PC-3 (cell line): Measurements from ENCODE around the gene RSF1. TPM values are rescaled to one million over a fixed set of nuclear protein-coding genes. Genes with fewer than 3 reads are reported as not detected.

Source experiments
- ATAC-seq: fragments of 200-7000 bp; cut with Tn5 transposase; 2 replicates; pipeline ENCODE4 v1.9.1; 2020; ENCODE audit warnings: mild to moderate bottlenecking, moderate library complexity
- BruUV-seq: library from RNA; stranded (reverse); fragments of 400-500 nt; replicated peaks from 2 replicates; lab custom pipeline; 2021; lab: Mats Ljungman, UMichigan
- CTCF ChIA-PET: fragments of 300-600 bp; sonication (Branson Sonifier 250); formaldehyde crosslinking; loops from one replicate; lab custom pipeline; 2022; ENCODE audit warnings: antibody characterized with exemption; lab: Charles Lee
- POLR2A ChIA-PET: fragments of 300-600 bp; sonication (Branson Sonifier 250); formaldehyde crosslinking; loops from one replicate; lab custom pipeline; 2022; ENCODE audit warnings: antibody characterized with exemption; ENCODE audit not compliant: unreplicated experiment; lab: Charles Lee
- DNase-seq: peaks from one replicate; pipeline ENCODE4 v3.0.0-alpha.2; 2015
- H2AFZ ChIP-seq: fragments of 300-600 bp; sonication (generic); 2 replicates; pipeline ENCODE4 v1.6.0; 2016; ENCODE audit warnings: antibody characterized with exemption, low read length
- H3F3A ChIP-seq: fragments of 300-600 bp; sonication (generic); one replicate; pipeline ENCODE4 v1.6.0; 2017; ENCODE audit warnings: antibody characterized with exemption, low read length, control low read depth, mild to moderate bottlenecking; ENCODE audit not compliant: unreplicated experiment
- H3K27ac ChIP-seq: fragments of 300-600 bp; sonication (generic); 2 replicates; pipeline ENCODE4 v1.5.1; 2016; ENCODE audit warnings: mild to moderate bottlenecking, low read length
- H3K27me3 ChIP-seq: fragments of 300-600 bp; sonication (generic); 2 replicates; pipeline ENCODE4 v1.6.1; 2016; ENCODE audit warnings: low read length, mixed read lengths
- H3K36me3 ChIP-seq: fragments of 300-600 bp; sonication (generic); 2 replicates; pipeline ENCODE4 v1.6.1; 2016; ENCODE audit warnings: low read depth, mixed run types, low read length, mixed read lengths
- H3K4me1 ChIP-seq: fragments of 300-600 bp; sonication (generic); 2 replicates; pipeline ENCODE4 v1.5.1; 2016; ENCODE audit warnings: low read length; ENCODE audit not compliant: insufficient read depth
- H3K4me2 ChIP-seq: fragments of 300-600 bp; sonication (generic); 2 replicates; pipeline ENCODE4 v1.6.0; 2016; ENCODE audit warnings: low read length
- H3K4me3 ChIP-seq: fragments of 300-600 bp; sonication (generic); 2 replicates; pipeline ENCODE4 v1.5.1; 2016; ENCODE audit warnings: mild to moderate bottlenecking, low read length, mixed read lengths
- H3K79me2 ChIP-seq: fragments of 300-600 bp; sonication (generic); 2 replicates; pipeline ENCODE4 v1.6.1; 2017; ENCODE audit warnings: low read length, mixed read lengths
- H3K9ac ChIP-seq: fragments of 300-600 bp; sonication (generic); 2 replicates; pipeline ENCODE4 v1.6.0; 2016; ENCODE audit warnings: mild to moderate bottlenecking, low read length
- H3K9me2 ChIP-seq: fragments of 300-600 bp; sonication (generic); replicated peaks from 2 replicates; pipeline ENCODE4 v1.6.1; 2016; ENCODE audit warnings: mixed run types, low read length, mixed read lengths
- H3K9me3 ChIP-seq: fragments of 300-600 bp; sonication (generic); 2 replicates; pipeline ENCODE4 v1.6.1; 2016; ENCODE audit warnings: low read length, mixed read lengths
- H4K20me1 ChIP-seq: fragments of 300-600 bp; sonication (generic); 2 replicates; pipeline ENCODE4 v1.6.1; 2016; ENCODE audit warnings: low read length, mixed read lengths
- CTCF ChIP-seq: fragments of 300-600 bp; sonication (generic); conservative IDR thresholded peaks from 2 replicates; pipeline ENCODE4 v1.5.1; 2017; ENCODE audit warnings: antibody characterized with exemption, low read depth, mild to moderate bottlenecking, low read length
- EZH2 ChIP-seq: fragments of 300-600 bp; sonication (generic); IDR thresholded peaks from one replicate; pipeline ENCODE4 v1.6.1; 2017; ENCODE audit warnings: antibody characterized with exemption, mild to moderate bottlenecking, low read length; ENCODE audit not compliant: unreplicated experiment
- EZH2phosphoT487 ChIP-seq: fragments of 300-600 bp; sonication (generic); IDR thresholded peaks from 2 replicates; pipeline ENCODE4 v1.6.1; 2018; ENCODE audit warnings: mild to moderate bottlenecking, antibody characterized with exemption, low read length, borderline replicate concordance
- intact Hi-C: fragments of 100-400 bp; cut with micrococcal nuclease; formaldehyde crosslinking; loops from 2 replicates; pipeline ENCODE4 v1.9.0; 2023
- total RNA-seq: library from RNA; depleted of rRNA; stranded (reverse); fragments of >200 nt; gene quantifications from 2 replicates; pipeline ENCODE4 v1.2.3, GENCODE V29; 2014

Gene RSF1
- total RNA-seq, 1 experiment from 2014 or later: 30.0 TPM

- POLR2A ChIA-PET: no interaction called here
These were observed 67.3 kb downstream of the RSF1 start for GRCh38 chr11:77753230-77753629.

GRCh38 chr11:77752516-77752915, 68.0 kb downstream of the RSF1 start:
- Histone ChIP-seq H3K27me3 (no peaks in the 10 kb centered on the region), H3K79me2 (peaks cover 11% of the 10 kb centered on the region; the same call in 1 of the 2 replicates), H3K27ac (no peak overlapping the region), H3K9ac (no peak overlapping the region), H3K4me2 (no peak overlapping the region), H3K9me3 (no peaks in the 10 kb centered on the region), H2AFZ (no peak overlapping the region), H3K4me3 (no peak overlapping the region), H3K4me1 (0 out of 2 replicates have a peak, but pooled peaks cover 4% of the 10 kb centered on the region), H3F3A (no peaks in the 10 kb centered on the region), H4K20me1 (no peaks in the 10 kb centered on the region; the same call in 1 of the 2 replicates), H3K9me2 (no peaks in the 10 kb centered on the region), H3K36me3 (peaks cover 10% of the 10 kb centered on the region; the same call in 1 of the 2 replicates)
- ChIA-PET POLR2A (no interaction called here), CTCF (no interaction called here)
- TF ChIP-seq CTCF (no peak), EZH2phosphoT487 (no peak), EZH2 (no peak)
- DNase-seq (no peak), ATAC-seq (no peak; the same call in 1 of the 2 replicates)
- BruUV-seq: no TSS peak
- intact Hi-C loops: no loop called here

More at GRCh38 chr11:77753230-77753629, 67.3 kb downstream of the RSF1 start:
- CTCF ChIA-PET: no interaction called here
- H3K9me2 ChIP-seq: no peaks in the 10 kb centered on the region
- H3K9me3 ChIP-seq: no peaks in the 10 kb centered on the region
- ATAC-seq (no peak), DNase-seq (no peak)
- peaks cover 11% of the 10 kb centered on the region; the same call in 1 of the 2 replicates for H3K79me2 ChIP-seq
- no TSS peak for BruUV-seq
- H3K36me3 ChIP-seq: peaks cover 10% of the 10 kb centered on the region; the same call in 1 of the 2 replicates
- no peaks in the 10 kb centered on the region for H3K27me3 ChIP-seq
- H3K4me1 ChIP-seq: no peaks in the 10 kb centered on the region
- intact Hi-C loops: no loop called here
- no peak for TF ChIP-seq EZH2
- H3K4me3 ChIP-seq: no peak overlapping the region
- no peaks in the 10 kb centered on the region for H3F3A ChIP-seq
- H4K20me1 ChIP-seq: no peaks in the 10 kb centered on the region
- no peak overlapping the region for H3K9ac ChIP-seq
- no peak overlapping the region for H3K27ac ChIP-seq
- no peak overlapping the region for H2AFZ ChIP-seq
- H3K4me2 ChIP-seq: no peak overlapping the region

GRCh38 chr11:77750394-77751156, 69.9 kb downstream of the RSF1 start:
- H3K4me3 ChIP-seq: no peak overlapping the region
- H3K9me2 ChIP-seq: no peaks in the 10 kb centered on the region
- DNase-seq (no peak), ATAC-seq (no peak)
- BruUV-seq: no TSS peak
- H3K4me2 ChIP-seq: no peak overlapping the region
- H3K9me3 ChIP-seq: no peaks in the 10 kb centered on the region
- peaks cover 11% of the 10 kb centered on the region; the same call in 1 of the 2 replicates for H3K79me2 ChIP-seq
- H3K9ac ChIP-seq: no peak overlapping the region
- 0 out of 2 replicates have a peak, but pooled peaks cover 6% of the 10 kb centered on the region for H3K4me1 ChIP-seq
- H2AFZ ChIP-seq: no peak overlapping the region
- intact Hi-C loops: no loop called here
- ChIA-PET POLR2A (no interaction called here), CTCF (no interaction called here)
- H3K27ac ChIP-seq: no peak overlapping the region
- TF ChIP-seq EZH2phosphoT487 (no peak), CTCF (no peak), EZH2 (no peak)
- H3K27me3 ChIP-seq: no peaks in the 10 kb centered on the region
- H3K36me3 ChIP-seq: peaks cover 10% of the 10 kb centered on the region; the same call in 1 of the 2 replicates
- no peaks in the 10 kb centered on the region for H3F3A ChIP-seq
- no peaks in the 10 kb centered on the region; the same call in 1 of the 2 replicates for H4K20me1 ChIP-seq
